ENCODE measurements around the gene CAMK1D. TPM values are rescaled to one million over a fixed set of nuclear protein-coding genes. Genes with fewer than 3 reads are reported as not detected.

Gene CAMK1D
- total and polyA plus RNA-seq, 2 of the 4 experiments (the other 2 are of a cell fraction), result 5.0 to 5.3 TPM

GRCh38 chr10:12792889-12793556 is 443.7 kb downstream of the CAMK1D start:
- no peak for TF ChIP-seq FOS (IDR thresholded peaks at IDR 0.05; ENCODE audit: low read depth, low read length)
- no peak for TF ChIP-seq NFE2L2 (IDR thresholded peaks at IDR 0.05; ENCODE audit: low read depth, low read length)
- TF ChIP-seq POLR2A (IDR thresholded peaks at IDR 0.05; ENCODE audit: low read depth, low read length), result no peak
- no peak for TF ChIP-seq CTCF (conservative IDR thresholded peaks at IDR 0.05; ENCODE audit: low read depth, low read length)
- no peak for TF ChIP-seq MAZ (IDR thresholded peaks at IDR 0.05; ENCODE audit: borderline replicate concordance, low read depth, low read length)
- TF ChIP-seq MAFK (IDR thresholded peaks at IDR 0.05; ENCODE audit: low read depth, low read length), result no peak
- no peak for TF ChIP-seq CHD1 (IDR thresholded peaks at IDR 0.05; ENCODE audit: low read depth, low read length)
- TF ChIP-seq USF2 (IDR thresholded peaks at IDR 0.05; ENCODE audit: low read depth, low read length), result no peak
- TF ChIP-seq ELK1 (IDR thresholded peaks at IDR 0.05; ENCODE audit: borderline replicate concordance, low read depth, low read length), result no peak
- no peak for TF ChIP-seq SMC3 (IDR thresholded peaks at IDR 0.05; ENCODE audit: low read depth, low read length)
- no peak for TF ChIP-seq BHLHE40 (IDR thresholded peaks at IDR 0.05; ENCODE audit: low read depth, low read length)
- no peak for TF ChIP-seq RAD21 (IDR thresholded peaks at IDR 0.05; ENCODE audit: low read length)
- TF ChIP-seq MXI1 (IDR thresholded peaks at IDR 0.05; ENCODE audit: borderline replicate concordance, low read depth, low read length), result no peak
- TF ChIP-seq RFX5 (IDR thresholded peaks at IDR 0.05; ENCODE audit: low read depth, low read length), result no peak
- no peak for TF ChIP-seq CEBPB (IDR thresholded peaks at IDR 0.05; ENCODE audit: low read depth, low read length)
- TF ChIP-seq RCOR1 (IDR thresholded peaks at IDR 0.05; ENCODE audit: insufficient replicate concordance, low read length), result no peak
- Histone ChIP-seq H3K14ac (replicated peaks; ENCODE audit: low read depth, low read length) (no peak overlapping the region), H3K27me3 (ENCODE audit: control insufficient read depth, insufficient read depth, low read length) (no peaks in the 10 kb centered on the region; the same call in 1 of the 2 replicates), H3K9ac (ENCODE audit: low read depth, low read length) (no peak overlapping the region), H4K91ac (ENCODE audit: insufficient read depth, low read depth, low read length) (no peak overlapping the region), H2AK9ac (replicated peaks; ENCODE audit: low read depth, low read length, poor library complexity) (no peak overlapping the region), H3K18ac (ENCODE audit: low read depth, low read length) (no peak overlapping the region), H3K4me3 (ENCODE audit: insufficient read depth, low read depth, low read length) (no peak overlapping the region), H3K56ac (ENCODE audit: extremely low read depth, insufficient read depth, low read length) (no peak overlapping the region), H4K5ac (ENCODE audit: low read depth, low read length) (no peak overlapping the region), H3K9me3 (ENCODE audit: control insufficient read depth, insufficient read depth, low read length) (peaks cover 7% of the 10 kb centered on the region), H4K8ac (ENCODE audit: low read depth in 2 of 2, low read length in 2 of 2) (no peak overlapping the region), H3K79me1 (ENCODE audit: low read depth in 1 of 2, low read length in 2 of 2) (no peaks in the 10 kb centered on the region), H2BK120ac (ENCODE audit: low read depth, low read length) (no peak overlapping the region), H3K4me2 (ENCODE audit: low read depth, low read length) (no peak overlapping the region), H3K27ac (ENCODE audit: insufficient read depth, low read length) (no peak overlapping the region), H4K20me1 (ENCODE audit: insufficient read depth, low read length) (no peaks in the 10 kb centered on the region), H3K4ac (ENCODE audit: low read depth, low read length) (no peak overlapping the region), H3K36me3 (ENCODE audit: control insufficient read depth, insufficient read depth, low read length) (no peaks in the 10 kb centered on the region), H2BK15ac (ENCODE audit: low read depth, low read length) (no peak overlapping the region), H2AK5ac (ENCODE audit: low read depth, low read length) (no peak overlapping the region), H3K9me1 (ENCODE audit: insufficient read depth, low read length) (no peaks in the 10 kb centered on the region), H3K23ac (ENCODE audit: low read depth, low read length) (no peak overlapping the region), H2BK20ac (ENCODE audit: low read depth, low read length) (no peak overlapping the region), H3K4me1 (ENCODE audit: control insufficient read depth, insufficient read depth, low read length) (peaks cover 2% of the 10 kb centered on the region; the same call in 1 of the 2 replicates), H2AFZ (replicated peaks; ENCODE audit: low read length, poor library complexity) (no peak overlapping the region), H2BK5ac (ENCODE audit: low read depth, low read length, poor library complexity, severe bottlenecking) (no peak overlapping the region)
- in situ Hi-C loops (cut with MboI; ENCODE audit: low sequenced_read_pairs) (no loop called here), intact Hi-C loops (cut with micrococcal nuclease) (no loop called here), dilution Hi-C loops (cut with HindIII; ENCODE audit: low sequenced_read_pairs, unreplicated experiment) (no loop called here)
- DNase-seq (no peak), ATAC-seq (ENCODE audit: low read depth) (no peak)
- POLR2A ChIA-PET (ENCODE audit: unreplicated experiment), result no interaction called here
- no TSS peak for BruUV-seq (replicated peaks)
- no CpG with 5 or more reads among the region's 7 CpGs for WGBS, 2 experiments (ENCODE audit: extremely low coverage in 2 of 2, insufficient read length in 1 of 2)
- CTCF ChIA-PET, result no interaction called here

Data from IMR-90 (cell line).